Ishikawa (cell line): ENCODE results near the gene FOXP1.

Experiments
- CEBPB ChIP-seq: IDR thresholded peaks from 2 replicates; pipeline ENCODE4 v1.6.1; 2012
- CREB1 ChIP-seq: IDR thresholded peaks from 2 replicates; pipeline ENCODE4 v1.6.1; 2012; ENCODE audit warnings: low read depth
- EGR1 ChIP-seq: IDR thresholded peaks from 2 replicates; pipeline ENCODE4 v1.6.1; 2012
- EP300 ChIP-seq: IDR thresholded peaks from 2 replicates; pipeline ENCODE4 v1.6.1; 2012; ENCODE audit warnings: borderline replicate concordance
- FOXM1 ChIP-seq: IDR thresholded peaks from 2 replicates; pipeline ENCODE4 v1.6.1; 2012; ENCODE audit warnings: low read depth, borderline replicate concordance
- MAX ChIP-seq: IDR thresholded peaks from 2 replicates; pipeline ENCODE4 v1.6.1; 2012
- NFIC ChIP-seq: IDR thresholded peaks from 2 replicates; pipeline ENCODE4 v1.6.1; 2012
- RAD21 ChIP-seq: IDR thresholded peaks from 2 replicates; pipeline ENCODE4 v1.6.1; 2012; ENCODE audit warnings: low read depth
- TAF1 ChIP-seq: IDR thresholded peaks from 2 replicates; pipeline ENCODE4 v1.6.1; 2012; ENCODE audit warnings: low read depth, mild to moderate bottlenecking
- TEAD4 ChIP-seq: IDR thresholded peaks from 2 replicates; pipeline ENCODE4 v1.6.1; 2012
- USF1 ChIP-seq: IDR thresholded peaks from 2 replicates; pipeline ENCODE4 v1.6.1; 2012
- YY1 ChIP-seq: IDR thresholded peaks from 2 replicates; pipeline ENCODE4 v1.6.1; 2012; ENCODE audit warnings: low read depth
- ZBTB7A ChIP-seq: IDR thresholded peaks from 2 replicates; pipeline ENCODE4 v1.6.1; 2012; ENCODE audit warnings: low read depth
- TF ChIP-seq, protein P1 (sequence below): IDR thresholded peaks from 2 replicates; pipeline ENCODE4 v1.6.1; 2012; ENCODE audit warnings: low read depth, mild to moderate bottlenecking

- TF ChIP-seq TAF1 (no peak), CREB1 (no peak), EGR1 (no peak), RAD21 (no peak), EP300 (no peak), ZBTB7A (no peak), MAX (no peak), FOXM1 (no peak), NFIC (no peak), CEBPB (no peak), YY1 (no peak), USF1 (no peak), TEAD4 (no peak)
- TF ChIP-seq, protein P1, sequence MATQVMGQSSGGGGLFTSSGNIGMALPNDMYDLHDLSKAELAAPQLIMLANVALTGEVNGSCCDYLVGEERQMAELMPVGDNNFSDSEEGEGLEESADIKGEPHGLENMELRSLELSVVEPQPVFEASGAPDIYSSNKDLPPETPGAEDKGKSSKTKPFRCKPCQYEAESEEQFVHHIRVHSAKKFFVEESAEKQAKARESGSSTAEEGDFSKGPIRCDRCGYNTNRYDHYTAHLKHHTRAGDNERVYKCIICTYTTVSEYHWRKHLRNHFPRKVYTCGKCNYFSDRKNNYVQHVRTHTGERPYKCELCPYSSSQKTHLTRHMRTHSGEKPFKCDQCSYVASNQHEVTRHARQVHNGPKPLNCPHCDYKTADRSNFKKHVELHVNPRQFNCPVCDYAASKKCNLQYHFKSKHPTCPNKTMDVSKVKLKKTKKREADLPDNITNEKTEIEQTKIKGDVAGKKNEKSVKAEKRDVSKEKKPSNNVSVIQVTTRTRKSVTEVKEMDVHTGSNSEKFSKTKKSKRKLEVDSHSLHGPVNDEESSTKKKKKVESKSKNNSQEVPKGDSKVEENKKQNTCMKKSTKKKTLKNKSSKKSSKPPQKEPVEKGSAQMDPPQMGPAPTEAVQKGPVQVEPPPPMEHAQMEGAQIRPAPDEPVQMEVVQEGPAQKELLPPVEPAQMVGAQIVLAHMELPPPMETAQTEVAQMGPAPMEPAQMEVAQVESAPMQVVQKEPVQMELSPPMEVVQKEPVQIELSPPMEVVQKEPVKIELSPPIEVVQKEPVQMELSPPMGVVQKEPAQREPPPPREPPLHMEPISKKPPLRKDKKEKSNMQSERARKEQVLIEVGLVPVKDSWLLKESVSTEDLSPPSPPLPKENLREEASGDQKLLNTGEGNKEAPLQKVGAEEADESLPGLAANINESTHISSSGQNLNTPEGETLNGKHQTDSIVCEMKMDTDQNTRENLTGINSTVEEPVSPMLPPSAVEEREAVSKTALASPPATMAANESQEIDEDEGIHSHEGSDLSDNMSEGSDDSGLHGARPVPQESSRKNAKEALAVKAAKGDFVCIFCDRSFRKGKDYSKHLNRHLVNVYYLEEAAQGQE, result no peak
Observed at GRCh38 chr3:71210257-71211007, 373.1 kb downstream of the FOXP1 start.
